ENCODE results near the gene UNC45B. TPM values are rescaled to one million over a fixed set of nuclear protein-coding genes. Genes with fewer than 3 reads are reported as not detected.

Gene UNC45B
- total RNA-seq, 1 donor from 2014 or later = not detected

DNA sequence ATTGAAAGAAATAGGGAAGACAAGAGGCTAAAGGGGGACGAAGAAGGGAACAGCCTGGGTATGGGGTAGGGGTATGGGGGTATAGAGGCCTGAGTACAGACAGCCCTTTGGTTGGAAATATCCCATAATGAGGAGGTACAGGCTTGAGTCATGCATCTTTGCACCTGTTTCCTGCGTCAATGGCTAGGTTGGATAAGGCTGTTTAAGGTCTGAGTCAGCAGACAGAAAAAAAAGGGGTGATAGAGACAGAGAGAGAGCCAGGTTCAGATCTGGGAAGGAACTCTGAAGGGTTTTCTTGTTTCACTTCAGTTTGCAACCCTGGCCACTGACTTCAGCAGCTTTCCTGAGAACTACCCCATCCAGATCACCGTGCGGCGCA is 17.7 kb upstream of the UNC45B start:
- H3K4me3 Mint-ChIP-seq (ENCODE audit: unreplicated experiment) = no peak overlapping the region
- no peaks in the 10 kb centered on the region for H3K27me3 Mint-ChIP-seq (ENCODE audit: unreplicated experiment)
- H3K36me3 Mint-ChIP-seq (ENCODE audit: unreplicated experiment) = peaks cover 11% of the 10 kb centered on the region
- TF ChIP-seq, protein P1, sequence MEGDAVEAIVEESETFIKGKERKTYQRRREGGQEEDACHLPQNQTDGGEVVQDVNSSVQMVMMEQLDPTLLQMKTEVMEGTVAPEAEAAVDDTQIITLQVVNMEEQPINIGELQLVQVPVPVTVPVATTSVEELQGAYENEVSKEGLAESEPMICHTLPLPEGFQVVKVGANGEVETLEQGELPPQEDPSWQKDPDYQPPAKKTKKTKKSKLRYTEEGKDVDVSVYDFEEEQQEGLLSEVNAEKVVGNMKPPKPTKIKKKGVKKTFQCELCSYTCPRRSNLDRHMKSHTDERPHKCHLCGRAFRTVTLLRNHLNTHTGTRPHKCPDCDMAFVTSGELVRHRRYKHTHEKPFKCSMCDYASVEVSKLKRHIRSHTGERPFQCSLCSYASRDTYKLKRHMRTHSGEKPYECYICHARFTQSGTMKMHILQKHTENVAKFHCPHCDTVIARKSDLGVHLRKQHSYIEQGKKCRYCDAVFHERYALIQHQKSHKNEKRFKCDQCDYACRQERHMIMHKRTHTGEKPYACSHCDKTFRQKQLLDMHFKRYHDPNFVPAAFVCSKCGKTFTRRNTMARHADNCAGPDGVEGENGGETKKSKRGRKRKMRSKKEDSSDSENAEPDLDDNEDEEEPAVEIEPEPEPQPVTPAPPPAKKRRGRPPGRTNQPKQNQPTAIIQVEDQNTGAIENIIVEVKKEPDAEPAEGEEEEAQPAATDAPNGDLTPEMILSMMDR (IDR thresholded peaks at IDR 0.05) = no peak
- H3K9me3 Mint-ChIP-seq (ENCODE audit: unreplicated experiment) = no peaks in the 10 kb centered on the region
- H3K27ac Mint-ChIP-seq (ENCODE audit: unreplicated experiment) = no peak overlapping the region
- DNase-seq (ENCODE audit: extremely low spot score, unreplicated experiment) = no peak
- peaks cover 8% of the 10 kb centered on the region for H3K4me1 Mint-ChIP-seq (ENCODE audit: unreplicated experiment)

DNA sequence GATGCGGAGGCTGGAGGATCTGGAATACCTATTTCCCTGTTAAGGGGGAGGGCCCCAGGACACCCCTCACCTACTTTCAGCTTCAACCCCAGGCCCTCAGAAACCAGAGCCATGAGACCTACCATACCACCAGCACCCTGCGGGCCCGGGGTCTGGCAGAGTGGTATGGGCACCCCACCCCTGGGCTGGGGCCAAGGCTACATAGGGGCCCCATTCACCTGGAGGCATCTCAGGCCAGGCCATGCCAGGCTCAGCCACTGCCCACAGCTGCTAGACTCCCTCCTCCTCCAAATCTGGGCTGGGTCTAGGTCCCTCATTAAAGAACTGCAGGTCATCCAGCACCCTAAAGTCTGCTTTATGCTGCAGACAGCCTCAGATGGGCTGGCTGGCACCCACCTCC is 17.2 kb upstream of the UNC45B start:
- peaks cover 13% of the 10 kb centered on the region for H3K36me3 Mint-ChIP-seq (ENCODE audit: unreplicated experiment)
- DNase-seq (ENCODE audit: extremely low spot score, unreplicated experiment) = no peak
- H3K4me3 Mint-ChIP-seq (ENCODE audit: unreplicated experiment) = no peak overlapping the region
- TF ChIP-seq, protein P1 (IDR thresholded peaks at IDR 0.05) = no peak
- H3K9me3 Mint-ChIP-seq (ENCODE audit: unreplicated experiment) = no peaks in the 10 kb centered on the region
- H3K4me1 Mint-ChIP-seq (ENCODE audit: unreplicated experiment) = peaks cover 8% of the 10 kb centered on the region
- no peaks in the 10 kb centered on the region for H3K27me3 Mint-ChIP-seq (ENCODE audit: unreplicated experiment)
- no peak overlapping the region for H3K27ac Mint-ChIP-seq (ENCODE audit: unreplicated experiment)

DNA sequence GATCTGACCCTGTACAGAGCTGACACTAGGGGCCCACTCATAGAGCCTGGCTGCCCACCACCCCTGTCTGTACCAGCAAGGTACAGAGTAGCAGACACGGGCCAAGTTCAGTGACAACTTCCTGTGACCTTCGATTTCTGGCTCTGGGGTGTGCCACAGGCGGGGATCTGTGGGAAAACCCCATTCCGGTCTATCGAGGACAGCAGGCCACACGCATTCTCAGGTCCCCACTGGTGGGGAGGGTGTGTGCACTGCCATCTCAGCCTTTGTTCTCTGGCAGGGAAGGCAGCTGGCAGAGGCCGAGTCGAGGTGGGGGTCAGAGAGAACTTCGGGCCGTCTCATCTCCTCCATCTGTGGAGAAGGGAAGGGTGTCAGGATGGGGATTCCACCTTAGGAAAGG is 15.5 kb upstream of the UNC45B start:
- DNase-seq (ENCODE audit: extremely low spot score, unreplicated experiment) = no peak
- H3K4me1 Mint-ChIP-seq (ENCODE audit: unreplicated experiment) = peaks cover 8% of the 10 kb centered on the region
- TF ChIP-seq, protein P1 (IDR thresholded peaks at IDR 0.05) = no peak
- H3K4me3 Mint-ChIP-seq (ENCODE audit: unreplicated experiment) = no peak overlapping the region
- H3K27ac Mint-ChIP-seq (ENCODE audit: unreplicated experiment) = no peak overlapping the region
- no peaks in the 10 kb centered on the region for H3K27me3 Mint-ChIP-seq (ENCODE audit: unreplicated experiment)
- H3K9me3 Mint-ChIP-seq (ENCODE audit: unreplicated experiment) = no peaks in the 10 kb centered on the region
- H3K36me3 Mint-ChIP-seq (ENCODE audit: unreplicated experiment) = peaks cover 22% of the 10 kb centered on the region

DNA sequence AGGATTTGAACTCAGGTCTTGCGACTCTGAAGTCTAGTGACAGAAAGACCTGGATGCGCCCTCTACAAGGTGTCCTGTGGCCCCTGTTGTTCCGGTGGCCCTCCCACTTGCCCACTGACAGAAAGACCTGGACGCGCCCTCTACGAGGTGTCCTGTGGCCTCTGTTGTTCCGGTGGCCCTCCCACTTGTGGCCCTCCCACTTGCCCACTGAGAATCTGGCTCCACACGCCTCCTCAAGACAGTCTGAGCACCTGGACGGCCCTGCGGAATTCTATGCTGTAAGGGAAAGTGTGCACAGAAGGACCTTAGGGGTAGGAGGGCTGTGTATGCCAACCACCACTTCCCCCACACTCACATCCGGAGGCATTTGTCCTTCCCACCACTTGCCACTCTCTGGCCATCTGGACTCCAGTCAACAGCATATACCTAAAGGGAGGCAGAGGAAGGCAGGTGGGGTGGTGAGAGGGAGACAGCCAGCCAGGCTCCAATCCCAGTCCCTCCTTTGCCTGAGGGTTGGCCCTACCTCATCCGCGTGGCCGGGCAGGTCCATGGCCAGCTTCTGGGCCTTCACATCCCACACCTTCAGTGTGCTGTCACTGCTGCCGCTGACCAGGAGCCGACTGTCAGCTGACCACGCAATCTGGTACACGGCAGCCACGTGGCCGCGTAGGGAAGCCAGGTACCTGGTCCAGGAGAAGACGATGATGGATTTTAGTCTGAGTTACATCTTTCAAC is 14.6 kb upstream of the UNC45B start:
- TF ChIP-seq, protein P1 (IDR thresholded peaks at IDR 0.05) = no peak
- DNase-seq (ENCODE audit: extremely low spot score, unreplicated experiment) = no peak
- H3K27ac Mint-ChIP-seq (ENCODE audit: unreplicated experiment) = no peak overlapping the region
- peaks cover 5% of the 10 kb centered on the region for H3K4me1 Mint-ChIP-seq (ENCODE audit: unreplicated experiment)
- H3K36me3 Mint-ChIP-seq (ENCODE audit: unreplicated experiment) = peaks cover 23% of the 10 kb centered on the region
- no peaks in the 10 kb centered on the region for H3K27me3 Mint-ChIP-seq (ENCODE audit: unreplicated experiment)
- H3K9me3 Mint-ChIP-seq (ENCODE audit: unreplicated experiment) = no peaks in the 10 kb centered on the region
- no peak overlapping the region for H3K4me3 Mint-ChIP-seq (ENCODE audit: unreplicated experiment)

DNA sequence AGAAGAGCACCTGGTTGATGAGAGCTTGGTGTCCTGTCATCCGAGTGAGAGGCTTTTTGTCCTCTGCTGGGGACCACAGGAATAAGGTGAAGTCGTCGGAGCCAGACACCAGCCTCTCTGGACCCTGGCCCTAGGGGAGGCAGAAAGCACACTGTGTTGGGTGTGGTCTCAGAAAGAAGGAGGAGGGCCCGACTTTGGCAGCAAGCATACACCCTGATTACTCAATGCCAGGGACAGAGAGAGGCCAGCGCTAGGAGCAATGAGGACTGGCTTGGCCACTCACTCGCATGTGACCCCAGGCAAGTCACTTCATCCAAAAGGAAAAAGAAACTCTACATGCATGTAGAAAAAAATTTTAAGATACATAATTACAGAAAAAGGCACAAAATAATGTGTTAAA is 12.3 kb upstream of the UNC45B start:
- no peak overlapping the region for H3K27ac Mint-ChIP-seq (ENCODE audit: unreplicated experiment)
- DNase-seq (ENCODE audit: extremely low spot score, unreplicated experiment) = no peak
- TF ChIP-seq, protein P1 (IDR thresholded peaks at IDR 0.05) = no peak
- H3K4me1 Mint-ChIP-seq (ENCODE audit: unreplicated experiment) = no peaks in the 10 kb centered on the region
- H3K36me3 Mint-ChIP-seq (ENCODE audit: unreplicated experiment) = peaks cover 28% of the 10 kb centered on the region
- no peak overlapping the region for H3K4me3 Mint-ChIP-seq (ENCODE audit: unreplicated experiment)
- H3K27me3 Mint-ChIP-seq (ENCODE audit: unreplicated experiment) = no peaks in the 10 kb centered on the region
- H3K9me3 Mint-ChIP-seq (ENCODE audit: unreplicated experiment) = no peaks in the 10 kb centered on the region

Data from osteocyte (in vitro differentiated cells).